K562 (cell line): ENCODE results near the gene GATB. TPM values are rescaled to one million over a fixed set of nuclear protein-coding genes. Genes with fewer than 3 reads are reported as not detected.

Experiments
- ATAC-seq: fragments of 200-7000 bp; cut with Tn5 transposase; 3 replicates; pipeline ENCODE4 v1.9.1; 2020; ENCODE audit warnings: moderate library complexity
- BruUV-seq: library from RNA; stranded (reverse); fragments of 400-500 nt; replicated peaks from 2 replicates; lab custom pipeline; 2021; lab: Mats Ljungman, UMichigan
- CTCF ChIA-PET: fragments of 300-600 bp; formaldehyde crosslinking; extraction: SDS; loops from one replicate; lab custom pipeline; 2021; ENCODE audit warnings: low intra/inter-chr PET ratio; lab: Yijun Ruan, JAX
- POLR2A ChIA-PET: fragments of 300-600, 350-650 bp; sonication (Branson Sonifier 250); formaldehyde crosslinking; extraction: SDS; loops from one replicate; lab custom pipeline; 2021; ENCODE audit warnings: antibody characterized with exemption, inconsistent platforms; lab: Yijun Ruan, JAX
- DNase-seq, 4 experiments: peaks; one replicate each; pipeline versions ENCODE4 v3.0.0 to v3.0.0-alpha.2; 2011 to 2018; ENCODE audit warnings: low spot score in 3 of 4, mixed read lengths in 3 of 4; ENCODE audit errors: extremely low read depth in 1 of 4
- FAIRE-seq: peaks from 2 replicates; lab custom pipeline; 2011; peaks lifted over from hg19 to GRCh38; lab: Jason Lieb, UNC
- H2AFZ ChIP-seq: 2 replicates; pipeline ENCODE4 v1.6.0; 2011; ENCODE audit warnings: low read depth, low read length, control low read depth, inconsistent platforms
- H3K27ac ChIP-seq: fragments of 200-600 bp; 3 replicates; pipeline ENCODE4 v1.8.0; 2011; ENCODE audit warnings: low read depth, mild to moderate bottlenecking, control low read depth, inconsistent platforms, low read length, moderate library complexity, mixed read lengths; ENCODE audit errors: extremely low read depth
- H3K27me3 ChIP-seq, 2 experiments: fragments of 300-600 bp in 1 of 2; 2 replicates in 1 of 2; 3 replicates in 1 of 2; pipeline versions ENCODE4 v1.6.0 to v1.8.0; 2011; ENCODE audit warnings: inconsistent platforms in 2 of 2, low read length in 2 of 2, mild to moderate bottlenecking in 1 of 2, mixed read lengths in 1 of 2, moderate library complexity in 1 of 2; ENCODE audit not compliant: control insufficient read depth in 2 of 2, insufficient read depth in 2 of 2
- H3K36me3 ChIP-seq: fragments of 300-600 bp; 3 replicates; pipeline ENCODE4 v1.8.0; 2011; ENCODE audit warnings: mild to moderate bottlenecking, low read length, inconsistent platforms; ENCODE audit not compliant: control insufficient read depth, insufficient read depth
- H3K4me1 ChIP-seq, 2 experiments: fragments of 200-600 bp in 1 of 2; replicated peaks in 1 of 2; 2 replicates in 1 of 2; 3 replicates in 1 of 2; pipeline versions ENCODE4 v1.5.1 to v1.8.0; 2011; ENCODE audit warnings: inconsistent platforms in 2 of 2, low read length in 2 of 2, mild to moderate bottlenecking in 1 of 2, mixed read lengths in 1 of 2, moderate library complexity in 1 of 2; ENCODE audit not compliant: control insufficient read depth in 2 of 2, insufficient read depth in 2 of 2
- H3K4me2 ChIP-seq: 2 replicates; pipeline ENCODE4 v1.6.1; 2011; ENCODE audit warnings: low read length, control low read depth, inconsistent platforms, mixed read lengths; ENCODE audit not compliant: insufficient read depth
- H3K4me3 ChIP-seq: fragments of 200-600 bp; sonication (generic), shearing (Covaris generic); 2 replicates; pipeline ENCODE4 v1.5.1; 2016; ENCODE audit warnings: control low read depth, inconsistent platforms
- H3K79me2 ChIP-seq: fragments of 200-600 bp; 3 replicates; pipeline ENCODE4 v1.8.0; 2011; ENCODE audit warnings: low read length, inconsistent platforms; ENCODE audit not compliant: control insufficient read depth, insufficient read depth
- H3K9ac ChIP-seq, 2 experiments: 2 replicates each; pipeline versions ENCODE4 v1.6.0 to v1.6.1; 2011; ENCODE audit warnings: low read depth in 2 of 2, low read length in 2 of 2, control low read depth in 1 of 2, inconsistent platforms in 1 of 2, mild to moderate bottlenecking in 1 of 2, mixed read lengths in 1 of 2; ENCODE audit not compliant: insufficient read depth in 1 of 2
- H3K9me1 ChIP-seq: one replicate; pipeline ENCODE4 v1.6.0; 2011; ENCODE audit warnings: inconsistent platforms, mild to moderate bottlenecking, low read length, moderate library complexity; ENCODE audit not compliant: control insufficient read depth, insufficient read depth
- H3K9me3 ChIP-seq: replicated peaks from 2 replicates; pipeline ENCODE4 v1.5.1; 2011; ENCODE audit warnings: low read depth, low read length, inconsistent platforms; ENCODE audit not compliant: control insufficient read depth, insufficient read depth
- H4K20me1 ChIP-seq: replicated peaks from 2 replicates; pipeline ENCODE4 v1.6.1; 2011; ENCODE audit warnings: low read length, inconsistent platforms, mixed read lengths; ENCODE audit not compliant: control insufficient read depth, insufficient read depth
- JUN ChIP-seq, 2 experiments: sonication (generic) in 1 of 2; formaldehyde crosslinking in 1 of 2; IDR thresholded peaks; 2 replicates each; pipeline versions ENCODE4 v1.6.1 to v1.8.0; 2012 to 2022; ENCODE audit warnings: borderline replicate concordance in 2 of 2, mild to moderate bottlenecking in 2 of 2, improper control_type of control experiment in 1 of 2, low read depth in 1 of 2, low read length in 1 of 2, missing genetic modification reagents in 1 of 2
- MED1 ChIP-seq: sonication (generic); formaldehyde crosslinking; IDR thresholded peaks from 2 replicates; pipeline ENCODE4 v1.8.1; 2023; ENCODE audit warnings: missing genetic modification reagents, borderline replicate concordance
- POLR3A ChIP-seq: IDR thresholded peaks from 2 replicates; pipeline ENCODE4 v1.6.1; 2011; ENCODE audit warnings: borderline replicate concordance, mild to moderate bottlenecking, moderate library complexity; ENCODE audit not compliant: insufficient read length, insufficient read depth; ENCODE audit errors: extremely low read depth
- SOX6 ChIP-seq: fragments of 450-650 bp; IDR thresholded peaks from 2 replicates; pipeline ENCODE4 v1.6.1; 2014; ENCODE audit warnings: mild to moderate bottlenecking
- TCF7 ChIP-seq: sonication (generic); IDR thresholded peaks from 2 replicates; pipeline ENCODE4 v1.6.1; 2016; ENCODE audit warnings: antibody characterized with exemption, borderline replicate concordance
- WHSC1 ChIP-seq: IDR thresholded peaks from one replicate; pipeline ENCODE4 v1.6.1; 2012; ENCODE audit warnings: low read length, control low read depth, inconsistent platforms
- ZNF143 ChIP-seq: sonication (generic); formaldehyde crosslinking; IDR thresholded peaks from 2 replicates; pipeline ENCODE4 v1.9.0; 2022; ENCODE audit warnings: mild to moderate bottlenecking, missing genetic modification reagents
- ZNF830 ChIP-seq: fragments of 250-450 bp; sonication (Bioruptor Pico); IDR thresholded peaks from 2 replicates; pipeline ENCODE4 v1.5.0; 2021; ENCODE audit warnings: mild to moderate bottlenecking
- WGBS: fragments of 100-300 bp; shearing (Covaris generic); methylation state at CpG from one replicate; pipeline ENCODE4 v1.1.6; 2016; ENCODE audit warnings: low coverage, mixed read lengths; ENCODE audit not compliant: insufficient coverage; ENCODE audit errors: missing lambda C conversion rate; 5-methylcytosine and 5-hydroxymethylcytosine counted together
- in situ Hi-C: fragments of 300-500 bp; cut with MboI; formaldehyde crosslinking; loops from 4 replicates; pipeline ENCODE4 v1.15.0; 2018; ENCODE audit warnings: inconsistent platforms, mixed read lengths
- intact Hi-C: fragments of 100-400 bp; cut with micrococcal nuclease; formaldehyde crosslinking; loops from 2 replicates; pipeline ENCODE4 v1.14.2; 2022
- polyA plus RNA-seq, 8 experiments: library from polyadenylated mRNA; depleted of rRNA in 4 of 8; stranded (reverse) in 5 of 8; unstranded in 3 of 8; fragments of >200 nt; fragmentation: Nextera tagmentation in 2 of 8; fragmentation: Illumina TruSeq in 1 of 8; extraction: Ambion mirVana in 2 of 8; extraction: Trizol in 1 of 8; gene quantifications; 2 replicates each; pipeline versions ENCODE4 v1.2.1 to v1.2.3, GENCODE V29; 2011 to 2014; ENCODE audit warnings: inconsistent platforms in 1 of 8, missing spikeins in 1 of 8
- total RNA-seq, 7 experiments: library from RNA; depleted of rRNA in 6 of 7; stranded (reverse); fragments of >200 nt in 6 of 7; fragmentation: Illumina TruSeq in 2 of 7; extraction: Trizol in 2 of 7; gene quantifications; 2 replicates each; pipeline versions ENCODE4 v1.2.1 to v1.2.3, GENCODE V29; 2011 to 2021; ENCODE audit warnings: low replicate concordance in 1 of 7
- TF ChIP-seq, protein P1 (sequence below): fragments of 200-600 bp; sonication (generic); IDR thresholded peaks from one replicate; pipeline ENCODE4 v1.6.1; 2012; ENCODE audit warnings: mild to moderate bottlenecking, low read depth, low read length, inconsistent platforms
- TF ChIP-seq, protein P2 (sequence below): fragments of 200-800 bp; sonication (Bioruptor generic); IDR thresholded peaks from 2 replicates; pipeline ENCODE4 v1.6.1; 2017; ENCODE audit warnings: missing genetic modification characterization, missing compliant biosample characterization

GATB gene
- total and polyA plus RNA-seq, 9 of the 15 experiments (the other 6 are each of a cell fraction or from before 2014, with no cell fraction given) = 15.3 to 31.8 (median 26.2) TPM

DNA sequence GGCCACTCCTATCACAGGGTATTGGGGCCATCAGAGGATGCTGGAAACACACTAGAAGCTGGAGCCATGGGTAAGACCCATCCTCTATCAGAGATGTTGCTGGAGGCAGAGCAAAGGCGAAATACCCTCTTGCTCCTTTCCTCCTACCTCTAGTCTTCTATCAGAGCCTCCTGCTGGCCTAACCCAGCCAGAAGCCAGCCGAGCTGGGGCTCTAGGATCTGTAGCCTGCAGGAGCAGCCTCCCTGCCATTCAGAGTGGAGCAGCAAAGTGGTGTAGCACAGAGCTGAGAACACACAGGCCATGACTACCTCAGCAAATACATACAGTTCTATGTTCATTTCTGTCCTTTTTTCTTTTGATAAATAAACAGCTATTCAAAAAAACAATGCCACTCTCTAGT lies 35.7 kb downstream of the GATB start:
- Histone ChIP-seq H3K4me3 (no peak overlapping the region), H4K20me1 (no peaks in the 10 kb centered on the region), H3K27me3 (no peaks in the 10 kb centered on the region), H3K4me2 (no peak overlapping the region), H3K9me1 (no peaks in the 10 kb centered on the region), H3K4me1 (peaks cover 4 to 5% of the 10 kb centered on the region in 2 experiments; a peak in 4 of 5 replicates), H3K9me3 (no peaks in the 10 kb centered on the region), H3K79me2 (no peaks in the 10 kb centered on the region), H3K27ac (no peak overlapping the region), H2AFZ (no peak overlapping the region), H3K9ac (no peak overlapping the region), H3K36me3 (no peaks in the 10 kb centered on the region; the same call in 2 of the 3 replicates)
- FAIRE-seq = no peak
- CTCF ChIA-PET = no interaction called here
- in situ Hi-C loops (no loop called here), intact Hi-C loops (no loop called here)
- 41% methylated on average over 2 of the region's 2 CpGs for WGBS
- no peak for ATAC-seq
- no TSS peak for BruUV-seq
- POLR2A ChIA-PET = no interaction called here
- no peak for DNase-seq
- TF ChIP-seq ZNF143 (no peak), JUN (IDR thresholded peaks at IDR 0.05; ENCODE audit: borderline replicate concordance, low read depth, low read length) (no peak), JUN (CRISPR knock-in tag; IDR thresholded peaks at IDR 0.05; ENCODE audit: borderline replicate concordance) (no peak), SOX6 (no peak), TCF7 (no peak), WHSC1 (no peak), ZNF830 (CRISPR knock-in tag) (no peak), MED1 (CRISPR knock-in tag) (no peak), POLR3A (no peak)
- TF ChIP-seq, protein P1, sequence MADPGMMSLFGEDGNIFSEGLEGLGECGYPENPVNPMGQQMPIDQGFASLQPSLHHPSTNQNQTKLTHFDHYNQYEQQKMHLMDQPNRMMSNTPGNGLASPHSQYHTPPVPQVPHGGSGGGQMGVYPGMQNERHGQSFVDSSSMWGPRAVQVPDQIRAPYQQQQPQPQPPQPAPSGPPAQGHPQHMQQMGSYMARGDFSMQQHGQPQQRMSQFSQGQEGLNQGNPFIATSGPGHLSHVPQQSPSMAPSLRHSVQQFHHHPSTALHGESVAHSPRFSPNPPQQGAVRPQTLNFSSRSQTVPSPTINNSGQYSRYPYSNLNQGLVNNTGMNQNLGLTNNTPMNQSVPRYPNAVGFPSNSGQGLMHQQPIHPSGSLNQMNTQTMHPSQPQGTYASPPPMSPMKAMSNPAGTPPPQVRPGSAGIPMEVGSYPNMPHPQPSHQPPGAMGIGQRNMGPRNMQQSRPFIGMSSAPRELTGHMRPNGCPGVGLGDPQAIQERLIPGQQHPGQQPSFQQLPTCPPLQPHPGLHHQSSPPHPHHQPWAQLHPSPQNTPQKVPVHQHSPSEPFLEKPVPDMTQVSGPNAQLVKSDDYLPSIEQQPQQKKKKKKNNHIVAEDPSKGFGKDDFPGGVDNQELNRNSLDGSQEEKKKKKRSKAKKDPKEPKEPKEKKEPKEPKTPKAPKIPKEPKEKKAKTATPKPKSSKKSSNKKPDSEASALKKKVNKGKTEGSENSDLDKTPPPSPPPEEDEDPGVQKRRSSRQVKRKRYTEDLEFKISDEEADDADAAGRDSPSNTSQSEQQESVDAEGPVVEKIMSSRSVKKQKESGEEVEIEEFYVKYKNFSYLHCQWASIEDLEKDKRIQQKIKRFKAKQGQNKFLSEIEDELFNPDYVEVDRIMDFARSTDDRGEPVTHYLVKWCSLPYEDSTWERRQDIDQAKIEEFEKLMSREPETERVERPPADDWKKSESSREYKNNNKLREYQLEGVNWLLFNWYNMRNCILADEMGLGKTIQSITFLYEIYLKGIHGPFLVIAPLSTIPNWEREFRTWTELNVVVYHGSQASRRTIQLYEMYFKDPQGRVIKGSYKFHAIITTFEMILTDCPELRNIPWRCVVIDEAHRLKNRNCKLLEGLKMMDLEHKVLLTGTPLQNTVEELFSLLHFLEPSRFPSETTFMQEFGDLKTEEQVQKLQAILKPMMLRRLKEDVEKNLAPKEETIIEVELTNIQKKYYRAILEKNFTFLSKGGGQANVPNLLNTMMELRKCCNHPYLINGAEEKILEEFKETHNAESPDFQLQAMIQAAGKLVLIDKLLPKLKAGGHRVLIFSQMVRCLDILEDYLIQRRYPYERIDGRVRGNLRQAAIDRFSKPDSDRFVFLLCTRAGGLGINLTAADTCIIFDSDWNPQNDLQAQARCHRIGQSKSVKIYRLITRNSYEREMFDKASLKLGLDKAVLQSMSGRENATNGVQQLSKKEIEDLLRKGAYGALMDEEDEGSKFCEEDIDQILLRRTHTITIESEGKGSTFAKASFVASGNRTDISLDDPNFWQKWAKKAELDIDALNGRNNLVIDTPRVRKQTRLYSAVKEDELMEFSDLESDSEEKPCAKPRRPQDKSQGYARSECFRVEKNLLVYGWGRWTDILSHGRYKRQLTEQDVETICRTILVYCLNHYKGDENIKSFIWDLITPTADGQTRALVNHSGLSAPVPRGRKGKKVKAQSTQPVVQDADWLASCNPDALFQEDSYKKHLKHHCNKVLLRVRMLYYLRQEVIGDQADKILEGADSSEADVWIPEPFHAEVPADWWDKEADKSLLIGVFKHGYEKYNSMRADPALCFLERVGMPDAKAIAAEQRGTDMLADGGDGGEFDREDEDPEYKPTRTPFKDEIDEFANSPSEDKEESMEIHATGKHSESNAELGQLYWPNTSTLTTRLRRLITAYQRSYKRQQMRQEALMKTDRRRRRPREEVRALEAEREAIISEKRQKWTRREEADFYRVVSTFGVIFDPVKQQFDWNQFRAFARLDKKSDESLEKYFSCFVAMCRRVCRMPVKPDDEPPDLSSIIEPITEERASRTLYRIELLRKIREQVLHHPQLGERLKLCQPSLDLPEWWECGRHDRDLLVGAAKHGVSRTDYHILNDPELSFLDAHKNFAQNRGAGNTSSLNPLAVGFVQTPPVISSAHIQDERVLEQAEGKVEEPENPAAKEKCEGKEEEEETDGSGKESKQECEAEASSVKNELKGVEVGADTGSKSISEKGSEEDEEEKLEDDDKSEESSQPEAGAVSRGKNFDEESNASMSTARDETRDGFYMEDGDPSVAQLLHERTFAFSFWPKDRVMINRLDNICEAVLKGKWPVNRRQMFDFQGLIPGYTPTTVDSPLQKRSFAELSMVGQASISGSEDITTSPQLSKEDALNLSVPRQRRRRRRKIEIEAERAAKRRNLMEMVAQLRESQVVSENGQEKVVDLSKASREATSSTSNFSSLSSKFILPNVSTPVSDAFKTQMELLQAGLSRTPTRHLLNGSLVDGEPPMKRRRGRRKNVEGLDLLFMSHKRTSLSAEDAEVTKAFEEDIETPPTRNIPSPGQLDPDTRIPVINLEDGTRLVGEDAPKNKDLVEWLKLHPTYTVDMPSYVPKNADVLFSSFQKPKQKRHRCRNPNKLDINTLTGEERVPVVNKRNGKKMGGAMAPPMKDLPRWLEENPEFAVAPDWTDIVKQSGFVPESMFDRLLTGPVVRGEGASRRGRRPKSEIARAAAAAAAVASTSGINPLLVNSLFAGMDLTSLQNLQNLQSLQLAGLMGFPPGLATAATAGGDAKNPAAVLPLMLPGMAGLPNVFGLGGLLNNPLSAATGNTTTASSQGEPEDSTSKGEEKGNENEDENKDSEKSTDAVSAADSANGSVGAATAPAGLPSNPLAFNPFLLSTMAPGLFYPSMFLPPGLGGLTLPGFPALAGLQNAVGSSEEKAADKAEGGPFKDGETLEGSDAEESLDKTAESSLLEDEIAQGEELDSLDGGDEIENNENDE = no peak
- TF ChIP-seq, protein P2, sequence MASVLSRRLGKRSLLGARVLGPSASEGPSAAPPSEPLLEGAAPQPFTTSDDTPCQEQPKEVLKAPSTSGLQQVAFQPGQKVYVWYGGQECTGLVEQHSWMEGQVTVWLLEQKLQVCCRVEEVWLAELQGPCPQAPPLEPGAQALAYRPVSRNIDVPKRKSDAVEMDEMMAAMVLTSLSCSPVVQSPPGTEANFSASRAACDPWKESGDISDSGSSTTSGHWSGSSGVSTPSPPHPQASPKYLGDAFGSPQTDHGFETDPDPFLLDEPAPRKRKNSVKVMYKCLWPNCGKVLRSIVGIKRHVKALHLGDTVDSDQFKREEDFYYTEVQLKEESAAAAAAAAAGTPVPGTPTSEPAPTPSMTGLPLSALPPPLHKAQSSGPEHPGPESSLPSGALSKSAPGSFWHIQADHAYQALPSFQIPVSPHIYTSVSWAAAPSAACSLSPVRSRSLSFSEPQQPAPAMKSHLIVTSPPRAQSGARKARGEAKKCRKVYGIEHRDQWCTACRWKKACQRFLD = no peak
